K562 (cell line): ENCODE results near the gene ANXA2. TPM values are rescaled to one million over a fixed set of nuclear protein-coding genes. Genes with fewer than 3 reads are reported as not detected.

Experiments
- CREBBP ChIP-seq: IDR thresholded peaks from one replicate; pipeline ENCODE4 v1.6.1; 2012; ENCODE audit warnings: low read depth, mild to moderate bottlenecking, control low read depth, inconsistent platforms, low read length
- FOXA3 ChIP-seq, 2 experiments: fragments of 450-650 bp in 1 of 2; sonication (generic) in 1 of 2; formaldehyde crosslinking; IDR thresholded peaks in 1 of 2; conservative IDR thresholded peaks in 1 of 2; 2 replicates each; pipeline versions ENCODE4 v1.4.0 to v1.8.0; 2020 to 2022; ENCODE audit warnings: mild to moderate bottlenecking in 2 of 2, missing genetic modification reagents in 1 of 2
- GABPB2 ChIP-seq: fragments of 250-450 bp; sonication (Bioruptor Pico); conservative IDR thresholded peaks from 2 replicates; pipeline ENCODE4 v1.5.1; 2021; ENCODE audit warnings: mild to moderate bottlenecking
- HCFC1 ChIP-seq: IDR thresholded peaks from 2 replicates; pipeline ENCODE4 v1.6.1; 2012; ENCODE audit warnings: low read depth, low read length, improper control_type of control experiment
- KLF10 ChIP-seq: fragments of 250-450 bp; sonication (Bioruptor Pico); IDR thresholded peaks from 2 replicates; pipeline ENCODE4 v1.6.1; 2021; ENCODE audit warnings: matching md5 sums
- RREB1 ChIP-seq: fragments of 250-450 bp; sonication (Bioruptor Pico); IDR thresholded peaks from 2 replicates; pipeline ENCODE4 v1.4.0; 2020
- ZBTB8A ChIP-seq: fragments of 450-650 bp; IDR thresholded peaks from 2 replicates; pipeline ENCODE4 v1.6.1; 2018; ENCODE audit warnings: mild to moderate bottlenecking, moderate library complexity; ENCODE audit not compliant: partially characterized antibody
- ZNF316 ChIP-seq: fragments of 450-650 bp; IDR thresholded peaks from 2 replicates; pipeline ENCODE4 v1.6.1; 2016
- polyA plus RNA-seq, 8 experiments: library from polyadenylated mRNA; depleted of rRNA in 4 of 8; stranded (reverse) in 5 of 8; unstranded in 3 of 8; fragments of >200 nt; fragmentation: Nextera tagmentation in 2 of 8; fragmentation: Illumina TruSeq in 1 of 8; extraction: Ambion mirVana in 2 of 8; extraction: Trizol in 1 of 8; gene quantifications; 2 replicates each; pipeline versions ENCODE4 v1.2.1 to v1.2.3, GENCODE V29; 2011 to 2014; ENCODE audit warnings: inconsistent platforms in 1 of 8, missing spikeins in 1 of 8
- total RNA-seq, 7 experiments: library from RNA; depleted of rRNA in 6 of 7; stranded (reverse); fragments of >200 nt in 6 of 7; fragmentation: Illumina TruSeq in 2 of 7; extraction: Trizol in 2 of 7; gene quantifications; 2 replicates each; pipeline versions ENCODE4 v1.2.1 to v1.2.3, GENCODE V29; 2011 to 2021; ENCODE audit warnings: low replicate concordance in 1 of 7

Gene ANXA2
- total and polyA plus RNA-seq, 9 of the 15 experiments (the other 6 are each of a cell fraction or from before 2014, with no cell fraction given), result 301 to 1,102 (median 452) TPM

- TF ChIP-seq RREB1 (CRISPR knock-in tag) (no peak), FOXA3 (CRISPR knock-in tag; conservative IDR thresholded peaks at IDR 0.05 in 1 of 2, IDR thresholded peaks at IDR 0.05 in 1 of 2) (no peak), HCFC1 (no peak), KLF10 (CRISPR knock-in tag) (no peak), ZBTB8A (no peak), CREBBP (no peak), GABPB2 (CRISPR knock-in tag) (no peak), ZNF316 (peak; percentile 74)
Observed at GRCh38 chr15:60395276-60396011, 2.3 kb downstream of the ANXA2 start (continued).
